Upper lobe of right lung (tissue), 1 donor: Measurements from ENCODE around the gene TNRC6C. TPM values are rescaled to one million over a fixed set of nuclear protein-coding genes. Genes with fewer than 3 reads are reported as not detected.

ENCODE experiments used
- ATAC-seq: fragments of 200-7000 bp; cut with Tn5 transposase; one replicate; pipeline ENCODE4 v1.9.1; 2020; ENCODE audit warnings: mild to moderate bottlenecking, moderate library complexity
- DNase-seq: peaks from one replicate; pipeline ENCODE4 v3.0.0-alpha.2; 2020
- H3K27ac ChIP-seq: fragments of 200-600 bp; one replicate; pipeline ENCODE4 v1.8.0; 2022
- H3K27me3 ChIP-seq: fragments of 200-600 bp; one replicate; pipeline ENCODE4 v1.8.0; 2022; ENCODE audit warnings: mild to moderate bottlenecking
- H3K36me3 ChIP-seq: fragments of 200-600 bp; one replicate; pipeline ENCODE4 v1.8.0; 2022
- H3K4me1 ChIP-seq: fragments of 200-600 bp; one replicate; pipeline ENCODE4 v1.8.0; 2022
- H3K4me3 ChIP-seq: fragments of 200-600 bp; one replicate; pipeline ENCODE4 v1.8.0; 2022; ENCODE audit warnings: mild to moderate bottlenecking
- H3K9me3 ChIP-seq: fragments of 200-600 bp; one replicate; pipeline ENCODE4 v1.8.0; 2022
- intact Hi-C: fragments of 100-400 bp; cut with DNase I; formaldehyde crosslinking; loops from one replicate; pipeline ENCODE4 v1.11.0; 2022
- total RNA-seq: library from RNA; stranded (reverse); fragmentation: NEBNext Ultra II Directional; extraction: Animal tissue kit (Norgen Biotek cat#: 25700); gene quantifications from one replicate; pipeline ENCODE4 v1.2.1, GENCODE V29; 2021
- TF ChIP-seq, protein P1 (sequence below): fragments of 200-600 bp; IDR thresholded peaks from one replicate; pipeline ENCODE4 v1.8.0; 2022; ENCODE audit warnings: antibody characterized with exemption
- donor health status: DM: no; HTN: yes; CAD: no; lungs with severe emphysema.

TNRC6C gene
- total RNA-seq, 1 donor from 2014 or later = 21.7 TPM

DNA sequence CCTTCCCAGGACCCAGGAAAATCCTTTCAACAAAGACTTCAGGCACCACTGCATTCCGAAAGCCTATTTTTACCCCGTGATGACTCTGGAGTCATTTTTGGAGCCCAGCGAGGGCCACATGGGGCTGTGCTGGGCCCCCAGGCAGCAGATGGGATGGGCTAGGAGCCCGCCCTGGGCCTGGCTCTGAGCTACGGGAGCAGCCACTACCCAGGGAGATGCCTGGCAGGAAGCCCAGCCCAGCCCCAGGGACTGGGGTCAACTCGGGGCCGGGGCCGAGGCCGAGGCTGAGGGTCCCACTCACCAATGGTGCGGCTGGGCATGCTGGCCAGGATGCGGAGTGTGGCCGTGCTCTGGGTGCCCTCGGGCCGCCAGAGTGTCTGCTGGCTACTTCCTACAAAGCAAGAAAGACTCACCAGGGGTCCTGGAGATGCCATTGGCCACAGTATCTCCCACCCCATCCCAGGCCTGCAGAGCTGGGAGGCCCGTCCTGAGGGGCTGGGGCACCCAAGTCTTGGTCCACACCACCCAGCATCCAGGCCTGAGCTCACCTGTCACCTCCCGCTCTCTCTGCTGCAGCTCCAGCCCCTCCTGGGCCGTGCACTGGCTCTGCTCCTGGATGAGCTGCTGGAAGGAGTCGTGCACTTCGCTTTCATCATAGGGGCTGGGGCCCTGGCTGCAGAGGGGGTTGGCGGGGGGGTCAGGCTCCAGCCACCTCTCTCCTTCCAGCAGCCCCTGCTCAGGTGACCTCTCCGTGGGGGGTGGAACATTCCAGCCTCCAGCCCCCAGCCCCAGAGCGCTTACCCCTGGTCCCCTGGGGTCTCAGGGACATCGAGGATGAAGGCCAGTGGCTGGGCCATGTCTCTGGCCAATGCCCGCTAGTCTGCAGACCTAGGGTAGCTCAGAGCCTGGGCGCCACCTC is 167.7 kb downstream of the TNRC6C start:
- H3K27ac ChIP-seq = peak overlapping the region; percentile 86
- peak overlapping the region; percentile 93 for H3K4me3 ChIP-seq
- no peaks in the 10 kb centered on the region for H3K9me3 ChIP-seq
- intact Hi-C loops = no loop called here
- TF ChIP-seq, protein P1, sequence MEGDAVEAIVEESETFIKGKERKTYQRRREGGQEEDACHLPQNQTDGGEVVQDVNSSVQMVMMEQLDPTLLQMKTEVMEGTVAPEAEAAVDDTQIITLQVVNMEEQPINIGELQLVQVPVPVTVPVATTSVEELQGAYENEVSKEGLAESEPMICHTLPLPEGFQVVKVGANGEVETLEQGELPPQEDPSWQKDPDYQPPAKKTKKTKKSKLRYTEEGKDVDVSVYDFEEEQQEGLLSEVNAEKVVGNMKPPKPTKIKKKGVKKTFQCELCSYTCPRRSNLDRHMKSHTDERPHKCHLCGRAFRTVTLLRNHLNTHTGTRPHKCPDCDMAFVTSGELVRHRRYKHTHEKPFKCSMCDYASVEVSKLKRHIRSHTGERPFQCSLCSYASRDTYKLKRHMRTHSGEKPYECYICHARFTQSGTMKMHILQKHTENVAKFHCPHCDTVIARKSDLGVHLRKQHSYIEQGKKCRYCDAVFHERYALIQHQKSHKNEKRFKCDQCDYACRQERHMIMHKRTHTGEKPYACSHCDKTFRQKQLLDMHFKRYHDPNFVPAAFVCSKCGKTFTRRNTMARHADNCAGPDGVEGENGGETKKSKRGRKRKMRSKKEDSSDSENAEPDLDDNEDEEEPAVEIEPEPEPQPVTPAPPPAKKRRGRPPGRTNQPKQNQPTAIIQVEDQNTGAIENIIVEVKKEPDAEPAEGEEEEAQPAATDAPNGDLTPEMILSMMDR = no peak
- ATAC-seq (no peak), DNase-seq (no peak)
- H3K27me3 ChIP-seq = no peaks in the 10 kb centered on the region
- H3K4me1 ChIP-seq = peaks cover 44% of the 10 kb centered on the region
- peaks cover 43% of the 10 kb centered on the region for H3K36me3 ChIP-seq

DNA sequence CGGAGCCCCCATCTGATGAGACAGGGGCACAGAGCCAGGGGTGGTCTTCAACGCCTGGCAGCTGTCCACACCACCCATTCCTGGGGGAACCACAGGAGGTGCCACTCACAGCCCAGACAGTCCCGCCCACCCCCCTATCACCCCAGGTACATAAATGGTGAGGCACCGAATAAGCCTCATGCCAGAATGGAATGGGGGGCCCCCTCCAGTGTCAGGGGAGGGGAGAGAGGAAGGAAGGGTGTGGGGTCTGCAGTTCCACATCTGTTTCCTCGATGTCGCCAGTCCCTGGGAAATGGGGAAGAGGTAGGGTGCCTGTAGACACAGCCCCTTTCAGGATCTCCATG is 168.4 kb downstream of the TNRC6C start:
- no peak for ATAC-seq
- intact Hi-C loops = no loop called here
- TF ChIP-seq, protein P1 = no peak
- Histone ChIP-seq H3K4me1 (peaks cover 46% of the 10 kb centered on the region), H3K9me3 (no peaks in the 10 kb centered on the region), H3K36me3 (peaks cover 41% of the 10 kb centered on the region), H3K4me3 (peak overlapping the region; percentile 93), H3K27ac (peak overlapping the region; percentile 86), H3K27me3 (no peaks in the 10 kb centered on the region)
- no peak for DNase-seq

DNA sequence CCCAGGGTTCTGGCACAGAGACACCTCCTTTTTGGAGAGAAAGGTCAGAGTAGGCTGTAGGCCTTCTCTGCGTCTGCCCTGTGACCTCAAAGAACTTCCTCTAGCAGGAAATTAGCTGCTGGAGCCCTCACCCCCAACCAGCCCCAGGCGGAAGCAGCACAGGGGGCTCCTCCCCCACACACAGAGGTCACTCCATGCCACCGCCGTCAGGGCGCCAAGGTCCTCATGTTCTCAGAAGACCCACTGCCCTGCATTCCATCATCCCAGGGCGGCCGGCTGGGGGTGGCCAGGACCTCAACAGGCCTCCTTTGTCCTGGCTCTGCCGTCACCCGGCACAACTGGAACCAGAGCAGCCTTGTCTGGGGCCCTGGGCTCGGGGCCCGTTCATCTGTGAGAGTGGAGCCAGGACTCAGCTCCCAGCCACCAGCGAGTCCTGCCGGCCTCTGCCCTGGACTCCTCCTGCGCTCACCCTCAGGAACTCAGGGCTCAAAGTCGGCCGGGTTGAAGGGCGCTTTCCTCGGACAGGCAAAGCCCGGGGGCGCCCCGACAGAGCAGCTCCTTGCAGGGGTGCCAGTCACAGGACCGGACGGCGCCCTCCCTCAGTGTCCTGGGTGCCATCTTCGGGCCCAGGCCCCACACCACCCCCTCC is 168.9 kb downstream of the TNRC6C start:
- peaks cover 51% of the 10 kb centered on the region for H3K4me1 ChIP-seq
- ATAC-seq (peak; percentile 63), DNase-seq (peak; percentile 91)

DNA sequence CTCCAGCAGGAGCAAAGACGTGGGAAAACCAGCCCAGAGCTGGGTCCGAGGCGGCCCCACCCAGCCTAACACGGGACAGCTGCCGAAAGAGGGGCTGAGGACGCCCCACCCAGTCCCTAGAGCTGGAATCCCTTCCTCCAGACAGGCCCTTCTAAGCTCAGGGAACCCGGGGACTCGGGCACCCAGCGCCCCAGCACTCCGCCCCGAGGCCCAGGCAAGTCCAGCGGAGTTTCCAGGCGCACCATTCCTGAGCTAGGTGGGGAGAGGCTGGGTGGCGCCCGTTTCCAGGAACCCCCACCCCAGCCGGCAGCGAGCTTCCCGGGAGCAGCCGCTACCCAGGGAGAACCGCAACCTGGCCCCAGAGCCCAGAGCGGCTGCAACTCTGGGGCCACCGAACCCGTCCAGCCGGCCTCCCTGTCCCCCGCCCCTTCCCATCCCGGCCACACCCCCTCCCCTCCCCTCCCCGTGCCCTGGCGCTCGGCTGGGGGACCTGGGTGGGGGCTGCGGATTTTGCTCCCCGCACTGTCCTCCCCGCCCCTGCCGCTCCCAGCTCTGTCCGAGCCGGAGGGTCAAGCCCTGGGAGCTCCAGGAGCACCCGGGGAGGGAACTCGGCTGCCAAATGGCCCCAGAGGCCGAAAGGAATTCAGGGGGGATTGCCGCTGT is 169.5 kb downstream of the TNRC6C start:
- Histone ChIP-seq H3K4me1 (peaks cover 58% of the 10 kb centered on the region), H3K4me3 (peak overlapping the region; percentile 93), H3K27ac (peak overlapping the region; percentile 86), H3K27me3 (no peaks in the 10 kb centered on the region), H3K36me3 (peaks cover 30% of the 10 kb centered on the region), H3K9me3 (no peaks in the 10 kb centered on the region)
- peak; percentile 35 for ATAC-seq
- DNase-seq = peak; percentile 82
- intact Hi-C loops = no loop called here
- TF ChIP-seq, protein P1 = no peak

More for the DNA sequence above, 168.9 kb downstream of the TNRC6C start:
- peak overlapping the region; percentile 93 for H3K4me3 ChIP-seq
- no peaks in the 10 kb centered on the region for H3K9me3 ChIP-seq
- H3K27ac ChIP-seq = peak overlapping the region; percentile 86
- TF ChIP-seq, protein P1 = no peak
- H3K36me3 ChIP-seq = peaks cover 36% of the 10 kb centered on the region
- intact Hi-C loops = no loop called here
- H3K27me3 ChIP-seq = no peaks in the 10 kb centered on the region

DNA sequence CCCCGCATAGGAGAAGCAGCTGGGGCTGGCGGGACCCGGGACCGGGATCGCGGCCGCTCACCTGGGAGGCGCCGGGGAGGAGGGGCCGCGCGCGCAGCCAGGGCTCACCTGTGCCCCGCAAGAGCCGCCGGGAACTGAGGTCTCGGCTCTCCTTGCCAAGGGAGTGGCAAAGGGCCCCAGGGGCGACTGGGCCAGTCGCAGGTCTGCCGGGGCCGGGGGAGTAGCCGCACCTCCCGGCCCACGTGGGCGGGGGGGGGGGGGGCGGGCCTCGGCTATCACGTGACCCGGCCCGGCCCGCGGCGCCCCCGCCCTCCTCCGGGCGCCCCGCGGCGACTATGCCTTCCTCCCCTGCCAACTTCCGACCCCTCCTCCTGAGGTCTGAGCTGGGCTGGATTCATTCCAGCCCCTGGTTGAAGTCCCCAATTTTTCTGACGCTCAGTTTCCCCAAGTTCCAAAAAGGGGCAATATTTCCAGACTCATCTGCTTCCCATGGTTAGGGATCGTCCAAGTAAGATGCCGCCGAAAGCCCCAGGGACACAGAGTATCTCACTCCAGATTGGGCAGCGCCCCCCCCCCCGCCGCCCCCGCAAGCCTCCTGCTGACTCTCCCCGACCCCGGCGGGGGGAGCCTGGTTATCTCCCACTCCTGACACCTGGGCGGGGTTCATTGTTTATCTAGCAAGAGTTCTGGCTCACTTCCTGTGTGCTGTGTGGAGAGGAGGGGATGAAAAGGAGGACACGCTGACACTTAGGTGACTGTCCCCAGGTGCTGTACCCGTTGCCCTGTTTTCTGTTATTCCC is 170.2 kb downstream of the TNRC6C start, which contains the start of gene TMC6:
TSS of gene TMC6 (minus strand) at position 205 of the 800 bp plus-strand sequence. CDS start 1,923 bp downstream, outside the sequence.
- peaks cover 62% of the 10 kb centered on the region for H3K4me1 ChIP-seq
- no peaks in the 10 kb centered on the region for H3K27me3 ChIP-seq
- peak within 1 kb of the TSS; percentile 93 for H3K4me3 ChIP-seq
- DNase-seq (peak; percentile 91), ATAC-seq (peak; percentile 68)
- no peaks in the 10 kb centered on the region for H3K9me3 ChIP-seq
- TF ChIP-seq, protein P1 = no peak
- H3K27ac ChIP-seq = peak within 1 kb of the TSS; percentile 86
- intact Hi-C loops = no loop called here
- H3K36me3 ChIP-seq = peaks cover 25% of the 10 kb centered on the region
